Measurements from ENCODE around the gene LRP2.
"Not testable (repeated sequence)": the region's sequence is repeated elsewhere in the genome, so short reads cannot be mapped to it uniquely, and the experiment has no call there.

LRP2 gene

DNA sequence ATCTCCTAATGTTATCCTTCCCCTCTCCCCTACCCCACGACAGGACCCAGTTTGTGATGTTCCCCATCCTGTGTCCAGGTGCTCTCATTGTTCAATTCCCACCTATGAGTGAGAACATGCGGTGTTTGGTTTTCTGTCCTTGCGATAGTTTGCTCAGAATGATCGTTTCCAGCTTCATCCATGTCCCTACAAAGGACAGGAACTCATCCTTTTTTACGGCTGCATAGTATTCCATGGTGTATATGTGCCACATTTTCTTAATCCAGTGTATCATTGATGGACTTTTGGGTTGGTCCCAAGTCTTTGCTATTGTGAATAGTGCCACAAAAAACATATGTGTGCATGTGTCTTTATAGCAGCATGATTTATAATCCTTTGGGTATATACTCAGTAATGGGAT is 54.0 kb downstream of the LRP2 start:
- H3K27ac ChIP-seq (ENCODE audit: extremely low read depth, low read depth, low read length); H3K36me3 ChIP-seq (ENCODE audit: control insufficient read depth in 2 of 2, insufficient read depth in 1 of 2, low read length in 2 of 2); POLR2A ChIA-PET; CTCF ChIA-PET; H3K9me3 ChIP-seq (ENCODE audit: control insufficient read depth, insufficient read depth, low read depth, low read length); H3K4me1 ChIP-seq (ENCODE audit: control insufficient read depth, insufficient read depth, low read length); H3K4me3 ChIP-seq (ENCODE audit: low read depth, low read length): not testable (repeated sequence)
- peak; percentile 88 for TF ChIP-seq ZNF146 (tag by site-specific recombination; IDR thresholded peaks at IDR 0.05)

DNA sequence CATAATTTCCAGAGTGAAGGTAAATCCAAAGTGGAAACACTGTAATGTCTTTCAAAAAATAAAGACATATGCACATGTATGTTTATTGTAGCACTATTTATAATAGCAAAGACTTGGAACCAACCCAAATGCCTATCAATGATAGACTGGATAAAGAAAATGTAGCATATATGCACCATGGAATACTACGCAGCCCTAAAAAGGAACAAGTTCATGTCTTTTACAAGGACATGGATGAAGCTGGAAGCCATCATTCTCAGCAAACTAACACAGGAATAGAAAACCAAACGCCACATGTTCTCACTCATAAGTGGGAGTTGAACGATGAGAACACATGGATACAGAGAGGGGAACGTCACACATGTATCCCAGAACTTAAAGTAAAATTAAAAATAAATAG is 57.6 kb downstream of the LRP2 start:
- TF ChIP-seq ZNF146 (tag by site-specific recombination; IDR thresholded peaks at IDR 0.05) = peak; percentile 52
- POLR2A ChIA-PET; H3K36me3 ChIP-seq (ENCODE audit: control insufficient read depth in 2 of 2, insufficient read depth in 1 of 2, low read length in 2 of 2); H3K4me1 ChIP-seq (ENCODE audit: control insufficient read depth, insufficient read depth, low read length); H3K4me3 ChIP-seq (ENCODE audit: low read depth, low read length); CTCF ChIA-PET; H3K27ac ChIP-seq (ENCODE audit: extremely low read depth, low read depth, low read length); H3K9me3 ChIP-seq (ENCODE audit: control insufficient read depth, insufficient read depth, low read depth, low read length): not testable (repeated sequence)

- CTCF ChIA-PET = interaction anchor here (0.6 kb wide), 1 partner anchor 208 kb away, joined by 4 read pairs; no protein-coding TSS in a partner anchor
- Histone ChIP-seq H3K27ac (ENCODE audit: extremely low read depth, low read depth, low read length) (no peak overlapping the region), H3K4me3 (ENCODE audit: low read depth, low read length) (no peak overlapping the region), H3K9me3 (ENCODE audit: control insufficient read depth, insufficient read depth, low read depth, low read length) (no peaks in the 10 kb centered on the region), H3K4me1 (ENCODE audit: control insufficient read depth, insufficient read depth, low read length) (no peaks in the 10 kb centered on the region), H3K36me3 (ENCODE audit: control insufficient read depth in 2 of 2, insufficient read depth in 1 of 2, low read length in 2 of 2) (peaks cover 0 to 4% of the 10 kb centered on the region in 2 experiments; a peak in 2 of 3 replicates)
- POLR2A ChIA-PET = no interaction called here
- no peak for TF ChIP-seq ZNF146 (tag by site-specific recombination; IDR thresholded peaks at IDR 0.05)
- no peak for TF ChIP-seq ZBTB1 (tag by site-specific recombination; IDR thresholded peaks at IDR 0.05)
- TF ChIP-seq ZNF473 (tag by site-specific recombination; IDR thresholded peaks at IDR 0.05) = no peak
- no peak for TF ChIP-seq GFI1B (tag by site-specific recombination; IDR thresholded peaks at IDR 0.05)
- no peak for TF ChIP-seq ZNF501 (tag by site-specific recombination; IDR thresholded peaks at IDR 0.05)
- TF ChIP-seq ZNF211 (tag by site-specific recombination; IDR thresholded peaks at IDR 0.05; ENCODE audit: low read depth) = no peak
- no peak for TF ChIP-seq ZBTB26 (tag by site-specific recombination; optimal IDR thresholded peaks at IDR 0.05)
- TF ChIP-seq ZFP37 (tag by site-specific recombination; IDR thresholded peaks at IDR 0.05) = no peak
- no peak for TF ChIP-seq ZNF174 (tag by site-specific recombination; IDR thresholded peaks at IDR 0.05)
- no peak for TF ChIP-seq ZNF157 (tag by site-specific recombination; IDR thresholded peaks at IDR 0.05)
- TF ChIP-seq, protein P1, sequence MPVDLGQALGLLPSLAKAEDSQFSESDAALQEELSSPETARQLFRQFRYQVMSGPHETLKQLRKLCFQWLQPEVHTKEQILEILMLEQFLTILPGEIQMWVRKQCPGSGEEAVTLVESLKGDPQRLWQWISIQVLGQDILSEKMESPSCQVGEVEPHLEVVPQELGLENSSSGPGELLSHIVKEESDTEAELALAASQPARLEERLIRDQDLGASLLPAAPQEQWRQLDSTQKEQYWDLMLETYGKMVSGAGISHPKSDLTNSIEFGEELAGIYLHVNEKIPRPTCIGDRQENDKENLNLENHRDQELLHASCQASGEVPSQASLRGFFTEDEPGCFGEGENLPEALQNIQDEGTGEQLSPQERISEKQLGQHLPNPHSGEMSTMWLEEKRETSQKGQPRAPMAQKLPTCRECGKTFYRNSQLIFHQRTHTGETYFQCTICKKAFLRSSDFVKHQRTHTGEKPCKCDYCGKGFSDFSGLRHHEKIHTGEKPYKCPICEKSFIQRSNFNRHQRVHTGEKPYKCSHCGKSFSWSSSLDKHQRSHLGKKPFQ (tag by site-specific recombination; IDR thresholded peaks at IDR 0.05) = no peak
Measured at GRCh38 chr2:169303579-169304305, 58.6 kb downstream of the LRP2 start.

- ChIA-PET POLR2A (no interaction called here), CTCF (interaction anchor here (0.6 kb wide), 2 partner anchors 38 to 353 kb away, joined by 3 read pairs; no protein-coding TSS in a partner anchor)
- Histone ChIP-seq H3K27ac (ENCODE audit: extremely low read depth, low read depth, low read length) (no peak overlapping the region), H3K9me3 (ENCODE audit: control insufficient read depth, insufficient read depth, low read depth, low read length) (no peaks in the 10 kb centered on the region), H3K36me3 (ENCODE audit: control insufficient read depth in 2 of 2, insufficient read depth in 1 of 2, low read length in 2 of 2) (peaks cover 0 to 4% of the 10 kb centered on the region in 2 experiments; a peak in 2 of 3 replicates), H3K4me3 (ENCODE audit: low read depth, low read length) (no peak overlapping the region), H3K4me1 (ENCODE audit: control insufficient read depth, insufficient read depth, low read length) (no peaks in the 10 kb centered on the region)
- TF ChIP-seq, protein P2, sequence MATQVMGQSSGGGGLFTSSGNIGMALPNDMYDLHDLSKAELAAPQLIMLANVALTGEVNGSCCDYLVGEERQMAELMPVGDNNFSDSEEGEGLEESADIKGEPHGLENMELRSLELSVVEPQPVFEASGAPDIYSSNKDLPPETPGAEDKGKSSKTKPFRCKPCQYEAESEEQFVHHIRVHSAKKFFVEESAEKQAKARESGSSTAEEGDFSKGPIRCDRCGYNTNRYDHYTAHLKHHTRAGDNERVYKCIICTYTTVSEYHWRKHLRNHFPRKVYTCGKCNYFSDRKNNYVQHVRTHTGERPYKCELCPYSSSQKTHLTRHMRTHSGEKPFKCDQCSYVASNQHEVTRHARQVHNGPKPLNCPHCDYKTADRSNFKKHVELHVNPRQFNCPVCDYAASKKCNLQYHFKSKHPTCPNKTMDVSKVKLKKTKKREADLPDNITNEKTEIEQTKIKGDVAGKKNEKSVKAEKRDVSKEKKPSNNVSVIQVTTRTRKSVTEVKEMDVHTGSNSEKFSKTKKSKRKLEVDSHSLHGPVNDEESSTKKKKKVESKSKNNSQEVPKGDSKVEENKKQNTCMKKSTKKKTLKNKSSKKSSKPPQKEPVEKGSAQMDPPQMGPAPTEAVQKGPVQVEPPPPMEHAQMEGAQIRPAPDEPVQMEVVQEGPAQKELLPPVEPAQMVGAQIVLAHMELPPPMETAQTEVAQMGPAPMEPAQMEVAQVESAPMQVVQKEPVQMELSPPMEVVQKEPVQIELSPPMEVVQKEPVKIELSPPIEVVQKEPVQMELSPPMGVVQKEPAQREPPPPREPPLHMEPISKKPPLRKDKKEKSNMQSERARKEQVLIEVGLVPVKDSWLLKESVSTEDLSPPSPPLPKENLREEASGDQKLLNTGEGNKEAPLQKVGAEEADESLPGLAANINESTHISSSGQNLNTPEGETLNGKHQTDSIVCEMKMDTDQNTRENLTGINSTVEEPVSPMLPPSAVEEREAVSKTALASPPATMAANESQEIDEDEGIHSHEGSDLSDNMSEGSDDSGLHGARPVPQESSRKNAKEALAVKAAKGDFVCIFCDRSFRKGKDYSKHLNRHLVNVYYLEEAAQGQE (tag by site-specific recombination; IDR thresholded peaks at IDR 0.05) = no peak
- TF ChIP-seq ZNF571 (tag by site-specific recombination; IDR thresholded peaks at IDR 0.05) (no peak), ZNF132 (tag by site-specific recombination; IDR thresholded peaks at IDR 0.05; ENCODE audit: borderline replicate concordance) (no peak), GLIS2 (tag by site-specific recombination; IDR thresholded peaks at IDR 0.05) (no peak), SCRT1 (tag by site-specific recombination; IDR thresholded peaks at IDR 0.05; ENCODE audit: borderline replicate concordance) (no peak)
Measured at GRCh38 chr2:169302364-169302763, 60.0 kb downstream of the LRP2 start.

Measured in HEK293 (cell line).